Activated CD8-positive, alpha-beta T cell treated with anti-CD3 and anti-CD28 coated beads for 36 hours (primary cell): ENCODE measurements around the gene MCF2L2. TPM values are rescaled to one million over a fixed set of nuclear protein-coding genes. Genes with fewer than 3 reads are reported as not detected.
A peak's percentile ranks its signal among the peaks of the same experiment; 100 is the strongest.
"Not testable (repeated sequence)": the region's sequence is repeated elsewhere in the genome, so short reads cannot be mapped to it uniquely, and the experiment has no call there.

Experiments
- ATAC-seq: fragments of 200-7000 bp; cut with Tn5 transposase; one replicate; pipeline ENCODE4 v1.10.0; 2021; ENCODE audit warnings: mild to moderate bottlenecking, moderate library complexity
- CTCF ChIA-PET: fragments of 350-600 bp; sonication (Branson Sonifier 250); formaldehyde crosslinking; loops from one replicate; lab custom pipeline; 2021; ENCODE audit warnings: antibody characterized with exemption; lab: Charles Lee
- POLR2A ChIA-PET: fragments of 350-600 bp; sonication (Branson Sonifier 250); formaldehyde crosslinking; loops from one replicate; lab custom pipeline; 2021; ENCODE audit warnings: antibody characterized with exemption; lab: Charles Lee
- DNase-seq: peaks from one replicate; pipeline ENCODE4 v3.0.0-alpha.2; 2020
- H3K27ac Mint-ChIP-seq: one replicate; pipeline ENCODE4 v1.8.0; 2021; ENCODE audit warnings: mild to moderate bottlenecking, mixed read lengths
- H3K27me3 Mint-ChIP-seq: one replicate; pipeline ENCODE4 v1.8.0; 2021; ENCODE audit warnings: mixed read lengths
- H3K36me3 Mint-ChIP-seq: one replicate; pipeline ENCODE4 v1.8.0; 2021; ENCODE audit warnings: low read depth, mixed read lengths
- H3K4me1 Mint-ChIP-seq: one replicate; pipeline ENCODE4 v1.8.0; 2021; ENCODE audit warnings: low read depth, mixed read lengths
- H3K4me3 Mint-ChIP-seq: one replicate; pipeline ENCODE4 v1.8.0; 2021; ENCODE audit warnings: mild to moderate bottlenecking, moderate library complexity, mixed read lengths
- H3K9me3 Mint-ChIP-seq: one replicate; pipeline ENCODE4 v1.8.0; 2021; ENCODE audit warnings: mixed read lengths
- intact Hi-C: fragments of 100-400 bp; cut with micrococcal nuclease; formaldehyde crosslinking; loops from one replicate; pipeline ENCODE4 v1.10.0; 2022
- total RNA-seq, 2 experiments: library from RNA; stranded (reverse); gene quantifications; one replicate each; pipeline ENCODE4 v1.2.3, GENCODE V29; 2021
- TF ChIP-seq, protein P1 (sequence below): fragments of 200-600 bp; IDR thresholded peaks from one replicate; pipeline ENCODE4 v1.8.0; 2022; ENCODE audit warnings: antibody characterized with exemption, mild to moderate bottlenecking

Gene MCF2L2
- total RNA-seq, 2 experiments from 2014 or later = 3.5 to 3.7 TPM

DNA sequence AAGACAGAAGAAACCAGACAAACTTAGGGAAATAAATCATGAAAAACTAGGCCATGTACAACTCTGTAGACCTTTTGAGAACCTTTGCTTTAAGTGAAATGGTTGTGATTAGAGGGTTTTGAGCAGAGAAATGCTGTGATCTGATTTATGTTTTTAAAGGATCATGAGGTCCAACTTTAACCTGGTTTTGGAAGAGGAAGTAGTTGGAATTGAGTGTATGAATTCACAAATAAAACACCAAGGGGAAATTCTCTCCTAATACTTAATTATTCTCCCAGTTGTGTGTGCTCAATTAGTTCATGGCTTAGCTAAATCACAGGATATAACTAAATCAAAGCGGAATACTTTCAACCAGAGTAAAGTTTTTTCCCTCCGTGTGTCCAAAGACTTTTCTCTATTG lies 45.5 kb upstream of the MCF2L2 start:
- TF ChIP-seq, protein P1, sequence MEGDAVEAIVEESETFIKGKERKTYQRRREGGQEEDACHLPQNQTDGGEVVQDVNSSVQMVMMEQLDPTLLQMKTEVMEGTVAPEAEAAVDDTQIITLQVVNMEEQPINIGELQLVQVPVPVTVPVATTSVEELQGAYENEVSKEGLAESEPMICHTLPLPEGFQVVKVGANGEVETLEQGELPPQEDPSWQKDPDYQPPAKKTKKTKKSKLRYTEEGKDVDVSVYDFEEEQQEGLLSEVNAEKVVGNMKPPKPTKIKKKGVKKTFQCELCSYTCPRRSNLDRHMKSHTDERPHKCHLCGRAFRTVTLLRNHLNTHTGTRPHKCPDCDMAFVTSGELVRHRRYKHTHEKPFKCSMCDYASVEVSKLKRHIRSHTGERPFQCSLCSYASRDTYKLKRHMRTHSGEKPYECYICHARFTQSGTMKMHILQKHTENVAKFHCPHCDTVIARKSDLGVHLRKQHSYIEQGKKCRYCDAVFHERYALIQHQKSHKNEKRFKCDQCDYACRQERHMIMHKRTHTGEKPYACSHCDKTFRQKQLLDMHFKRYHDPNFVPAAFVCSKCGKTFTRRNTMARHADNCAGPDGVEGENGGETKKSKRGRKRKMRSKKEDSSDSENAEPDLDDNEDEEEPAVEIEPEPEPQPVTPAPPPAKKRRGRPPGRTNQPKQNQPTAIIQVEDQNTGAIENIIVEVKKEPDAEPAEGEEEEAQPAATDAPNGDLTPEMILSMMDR = no peak
- Mint-ChIP-seq H3K36me3 (no peaks in the 10 kb centered on the region), H3K4me1 (peaks cover 10% of the 10 kb centered on the region), H3K27ac (no peak overlapping the region), H3K27me3 (no peaks in the 10 kb centered on the region), H3K4me3 (no peak overlapping the region), H3K9me3 (no peaks in the 10 kb centered on the region)
- intact Hi-C loops = no loop called here
- DNase-seq (no peak), ATAC-seq (no peak)
- CTCF ChIA-PET = interaction anchor here (1.8 kb wide), 1 partner anchor 294 kb away, joined by 6 read pairs; no protein-coding TSS in a partner anchor
- POLR2A ChIA-PET = no interaction called here

DNA sequence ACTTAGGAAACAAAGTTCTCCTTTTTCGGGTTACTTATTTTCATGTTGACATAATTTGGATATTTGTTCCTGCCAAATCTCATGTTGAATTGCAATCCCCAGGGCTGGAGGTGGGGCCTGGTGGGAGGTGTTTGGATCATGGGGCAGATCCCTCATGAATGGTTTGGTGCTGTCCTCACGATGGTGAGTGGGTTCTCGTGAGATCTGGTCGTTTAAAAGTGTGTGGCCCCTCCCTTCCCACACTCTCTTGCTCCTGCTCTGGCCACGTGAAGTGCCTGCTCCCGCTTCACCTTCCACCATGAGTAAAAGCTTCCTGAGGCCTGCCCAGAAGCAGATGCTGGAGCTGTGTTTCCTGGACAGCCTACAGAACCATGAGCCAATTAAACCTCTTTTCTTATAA lies 43.7 kb upstream of the MCF2L2 start:
- TF ChIP-seq, protein P1 = no peak
- ChIA-PET CTCF (no interaction called here), POLR2A (no interaction called here)
- Mint-ChIP-seq H3K27me3 (no peaks in the 10 kb centered on the region), H3K9me3 (no peaks in the 10 kb centered on the region), H3K4me3 (no peak overlapping the region), H3K4me1 (peaks cover 20% of the 10 kb centered on the region), H3K27ac (no peak overlapping the region), H3K36me3 (no peaks in the 10 kb centered on the region)
- intact Hi-C loops = no loop called here
- ATAC-seq (no peak), DNase-seq (no peak)

DNA sequence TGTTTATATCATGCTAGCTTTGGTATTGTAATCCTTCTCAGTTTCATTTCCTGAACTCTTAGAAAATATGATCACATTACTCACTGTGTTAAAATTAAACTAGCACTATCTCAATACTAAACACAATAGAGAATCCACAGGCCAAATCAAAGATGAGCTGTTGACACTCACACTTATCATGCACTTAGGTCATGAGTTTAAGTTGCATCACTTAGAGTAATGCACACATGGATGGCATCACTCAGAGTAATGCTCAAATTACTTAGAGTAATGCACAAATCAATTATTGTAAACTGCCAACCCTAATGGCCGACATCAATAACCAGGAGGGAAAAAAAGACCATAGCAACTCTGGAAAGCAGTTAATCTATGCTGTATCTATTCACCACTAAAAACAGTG lies 40.0 kb upstream of the MCF2L2 start:
- ChIA-PET CTCF (interaction anchor here (0.6 to 2.5 kb wide), 16 partner anchors 11 to 298 kb away, joined by 3 to 19 read pairs (median 3); partner anchors contain the start of gene MCF2L2), POLR2A (interaction anchor here (0.7 to 1.2 kb wide), 2 partner anchors 9 to 109 kb away, joined by 3 read pairs; no protein-coding TSS in a partner anchor)
- TF ChIP-seq, protein P1 = no peak
- H3K27me3 Mint-ChIP-seq = peaks cover 1% of the 10 kb centered on the region
- H3K4me3 Mint-ChIP-seq = no peak overlapping the region
- peaks cover 20% of the 10 kb centered on the region for H3K4me1 Mint-ChIP-seq
- no peaks in the 10 kb centered on the region for H3K9me3 Mint-ChIP-seq
- DNase-seq (no peak), ATAC-seq (peak; percentile 59)
- no peaks in the 10 kb centered on the region for H3K36me3 Mint-ChIP-seq
- intact Hi-C loops = loop anchor here (2.0 to 10.0 kb wide), 3 partner anchors 86 to 416 kb away; partner anchors contain the start of genes KLHL24, KLHL6 and PARL
- peak overlapping the region; percentile 86 for H3K27ac Mint-ChIP-seq

DNA sequence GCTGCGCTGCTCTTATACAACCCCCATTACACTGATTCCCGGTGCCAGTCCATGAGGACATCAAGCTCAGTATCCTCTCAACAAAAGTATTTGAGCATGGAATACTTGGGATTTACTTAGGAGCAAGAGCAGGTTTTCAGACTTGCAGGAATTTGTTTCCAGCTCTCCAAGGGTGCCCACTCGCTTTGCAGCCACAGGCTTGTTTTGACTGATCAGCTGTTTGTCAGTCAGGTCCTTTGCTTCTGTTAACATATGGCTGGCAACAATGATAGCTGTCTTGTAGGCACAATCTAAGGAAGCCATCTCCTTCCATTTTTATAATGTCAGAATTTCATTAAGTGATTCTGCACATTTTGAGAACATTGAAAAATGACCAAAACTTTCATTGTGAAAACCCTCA lies 38.2 kb upstream of the MCF2L2 start:
- no peaks in the 10 kb centered on the region for H3K9me3 Mint-ChIP-seq
- no peak overlapping the region for H3K4me3 Mint-ChIP-seq
- H3K4me1 Mint-ChIP-seq = peaks cover 20% of the 10 kb centered on the region
- DNase-seq = no peak
- ChIA-PET CTCF (no interaction called here), POLR2A (no interaction called here)
- H3K36me3 Mint-ChIP-seq = no peaks in the 10 kb centered on the region
- TF ChIP-seq, protein P1 = no peak
- no peak for ATAC-seq
- H3K27me3 Mint-ChIP-seq = peaks cover 1% of the 10 kb centered on the region
- intact Hi-C loops = loop anchor here (5.0 to 10.0 kb wide), 2 partner anchors 171 to 418 kb away; partner anchors contain the start of genes KLHL24 and PARL
- H3K27ac Mint-ChIP-seq = no peak overlapping the region

DNA sequence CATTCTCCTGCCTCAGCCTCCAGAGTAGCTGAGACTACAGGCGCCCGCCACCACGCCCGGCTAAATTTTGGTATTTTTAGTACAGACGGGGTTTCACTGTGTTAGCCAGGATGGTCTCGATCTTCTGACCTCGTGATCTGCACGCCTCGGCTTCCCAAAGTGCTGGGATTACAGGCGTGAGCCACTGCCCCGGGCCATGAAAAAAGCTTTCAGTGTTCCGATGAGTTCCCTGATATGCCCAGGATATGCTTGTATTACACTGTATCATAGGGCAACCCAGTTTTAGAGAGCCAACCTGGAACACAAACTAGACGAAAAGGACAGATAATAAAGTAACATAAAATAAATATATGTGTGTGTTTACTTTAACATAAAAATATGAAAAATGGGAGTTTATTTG lies 37.3 kb upstream of the MCF2L2 start:
- H3K4me1 Mint-ChIP-seq = peaks cover 20% of the 10 kb centered on the region
- H3K27ac Mint-ChIP-seq, H3K36me3 Mint-ChIP-seq, H3K27me3 Mint-ChIP-seq, DNase-seq, H3K4me3 Mint-ChIP-seq, CTCF ChIA-PET, POLR2A ChIA-PET, H3K9me3 Mint-ChIP-seq, ATAC-seq: not testable (repeated sequence)
- intact Hi-C loops = loop anchor here (5.0 to 10.0 kb wide), 2 partner anchors 172 to 419 kb away; partner anchors contain the start of genes KLHL24 and PARL
